ENCODE results near the gene CPLX3.

The CPLX3 gene

GRCh38 chr15:74854453-74855022, 28.1 kb downstream of the CPLX3 start:
- no peak for TF ChIP-seq MYC (IDR thresholded peaks at IDR 0.05; ENCODE audit: low read depth, low read length)
- TF ChIP-seq CTCF (IDR thresholded peaks at IDR 0.05; ENCODE audit: low read depth, low read length) = no peak
- no peak for TF ChIP-seq MAX (IDR thresholded peaks at IDR 0.05; ENCODE audit: low read depth, low read length)
- TF ChIP-seq POLR2A (IDR thresholded peaks at IDR 0.05; ENCODE audit: extremely low read depth, insufficient read length) = no peak
- no peak overlapping the region for H3K4me3 ChIP-seq (ENCODE audit: low read depth, low read length)
- no peak for DNase-seq (ENCODE audit: low read depth)

GRCh38 chr15:74855857-74856256, 29.4 kb downstream of the CPLX3 start:
- TF ChIP-seq MYC (IDR thresholded peaks at IDR 0.05; ENCODE audit: low read depth, low read length) = no peak
- no peak for TF ChIP-seq POLR2A (IDR thresholded peaks at IDR 0.05; ENCODE audit: extremely low read depth, insufficient read length)
- TF ChIP-seq MAX (IDR thresholded peaks at IDR 0.05; ENCODE audit: low read depth, low read length) = no peak
- no peak for TF ChIP-seq CTCF (IDR thresholded peaks at IDR 0.05; ENCODE audit: low read depth, low read length)
- H3K4me3 ChIP-seq (ENCODE audit: low read depth, low read length) = no peak overlapping the region

GRCh38 chr15:74856537-74856936, 30.1 kb downstream of the CPLX3 start:
- TF ChIP-seq CTCF (IDR thresholded peaks at IDR 0.05; ENCODE audit: low read depth, low read length) (no peak), MAX (IDR thresholded peaks at IDR 0.05; ENCODE audit: low read depth, low read length) (no peak), MYC (IDR thresholded peaks at IDR 0.05; ENCODE audit: low read depth, low read length) (no peak), POLR2A (IDR thresholded peaks at IDR 0.05; ENCODE audit: extremely low read depth, insufficient read length) (no peak)

More at GRCh38 chr15:74855857-74856256, 29.4 kb downstream of the CPLX3 start:
- no peak for DNase-seq (ENCODE audit: low read depth)

GRCh38 chr15:74857082-74857655, 30.7 kb downstream of the CPLX3 start:
- DNase-seq (ENCODE audit: low read depth) = no peak
- TF ChIP-seq POLR2A (IDR thresholded peaks at IDR 0.05; ENCODE audit: extremely low read depth, insufficient read length) (no peak), MAX (IDR thresholded peaks at IDR 0.05; ENCODE audit: low read depth, low read length) (no peak), MYC (IDR thresholded peaks at IDR 0.05; ENCODE audit: low read depth, low read length) (no peak), CTCF (IDR thresholded peaks at IDR 0.05; ENCODE audit: low read depth, low read length) (no peak)
- no peak overlapping the region for H3K4me3 ChIP-seq (ENCODE audit: low read depth, low read length)

More at GRCh38 chr15:74856537-74856936, 30.1 kb downstream of the CPLX3 start:
- DNase-seq (ENCODE audit: low read depth) = no peak
- no peak overlapping the region for H3K4me3 ChIP-seq (ENCODE audit: low read depth, low read length)

- TF ChIP-seq POLR2A (IDR thresholded peaks at IDR 0.05; ENCODE audit: extremely low read depth, insufficient read length) = no peak
- no peak for TF ChIP-seq CTCF (IDR thresholded peaks at IDR 0.05; ENCODE audit: low read depth, low read length)
- TF ChIP-seq MAX (IDR thresholded peaks at IDR 0.05; ENCODE audit: low read depth, low read length) = no peak
- TF ChIP-seq MYC (IDR thresholded peaks at IDR 0.05; ENCODE audit: low read depth, low read length) = no peak
- DNase-seq (ENCODE audit: low read depth) = no peak
- no peak overlapping the region for H3K4me3 ChIP-seq (ENCODE audit: low read depth, low read length)
These were observed 31.4 kb downstream of the CPLX3 start for GRCh38 chr15:74857671-74858368.

All from NB4 (cell line).